ENCODE measurements around the gene JPT1. TPM values are rescaled to one million over a fixed set of nuclear protein-coding genes. Genes with fewer than 3 reads are reported as not detected.
A peak's percentile ranks its signal among the peaks of the same experiment; 100 is the strongest.

JPT1 gene
- total RNA-seq, 1 experiment from 2014 or later: 341 TPM

DNA sequence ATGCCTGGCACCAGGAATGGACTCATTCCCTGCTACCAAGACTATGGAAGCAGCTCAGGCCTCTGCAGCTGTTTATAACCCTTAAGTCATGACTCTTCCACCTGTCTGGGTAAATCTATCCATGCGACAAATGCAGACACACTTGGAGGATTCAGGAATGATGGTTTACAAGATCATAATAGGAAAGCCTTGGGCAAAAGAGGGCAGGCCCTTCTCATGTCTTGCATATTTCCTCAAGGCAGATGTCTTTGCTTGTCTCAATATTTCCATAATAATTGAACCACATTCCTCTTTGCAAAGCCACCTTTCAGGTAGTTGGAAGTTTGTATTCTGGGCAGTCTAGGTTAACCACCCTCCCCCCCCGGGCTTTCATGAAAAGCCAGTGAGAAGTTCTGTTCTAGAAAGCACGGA is 884 bp upstream of the JPT1 start:
- peaks cover 3% of the 10 kb centered on the region; the same call in 1 of the 2 replicates for H3K27me3 Mint-ChIP-seq (ENCODE audit: low read depth)
- ChIA-PET CTCF (interaction anchor here (0.5 to 2.3 kb wide), 10 partner anchors 17 to 770 kb away, joined by 3 to 18 read pairs (median 5); partner anchors contain the start of genes MIF4GD and NT5C), POLR2A (interaction anchor here (0.6 to 1.5 kb wide), 8 partner anchors 13 to 68 kb away, joined by 3 to 9 read pairs (median 4); partner anchors contain the start of genes NUP85 and SLC16A5)
- H3K36me3 Mint-ChIP-seq: peaks cover 7% of the 10 kb centered on the region; the same call in 1 of the 2 replicates
- H3K9me3 Mint-ChIP-seq: no peaks in the 10 kb centered on the region
- no peak for TF ChIP-seq ZNF219 (CRISPR knock-in tag; IDR thresholded peaks at IDR 0.05; ENCODE audit: borderline replicate concordance)
- TF ChIP-seq RELA (CRISPR knock-in tag; IDR thresholded peaks at IDR 0.05; ENCODE audit: borderline replicate concordance): no peak
- no peak for TF ChIP-seq KAT7 (CRISPR knock-in tag; IDR thresholded peaks at IDR 0.05; ENCODE audit: borderline replicate concordance)
- no peak for TF ChIP-seq ZNF425 (CRISPR knock-in tag; conservative IDR thresholded peaks at IDR 0.05)
- TF ChIP-seq, protein P1, sequence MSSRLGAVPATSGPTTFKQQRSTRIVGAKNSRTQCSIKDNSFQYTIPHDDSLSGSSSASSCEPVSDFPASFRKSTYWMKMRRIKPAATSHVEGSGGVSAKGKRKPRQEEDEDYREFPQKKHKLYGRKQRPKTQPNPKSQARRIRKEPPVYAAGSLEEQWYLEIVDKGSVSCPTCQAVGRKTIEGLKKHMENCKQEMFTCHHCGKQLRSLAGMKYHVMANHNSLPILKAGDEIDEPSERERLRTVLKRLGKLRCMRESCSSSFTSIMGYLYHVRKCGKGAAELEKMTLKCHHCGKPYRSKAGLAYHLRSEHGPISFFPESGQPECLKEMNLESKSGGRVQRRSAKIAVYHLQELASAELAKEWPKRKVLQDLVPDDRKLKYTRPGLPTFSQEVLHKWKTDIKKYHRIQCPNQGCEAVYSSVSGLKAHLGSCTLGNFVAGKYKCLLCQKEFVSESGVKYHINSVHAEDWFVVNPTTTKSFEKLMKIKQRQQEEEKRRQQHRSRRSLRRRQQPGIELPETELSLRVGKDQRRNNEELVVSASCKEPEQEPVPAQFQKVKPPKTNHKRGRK (CRISPR knock-in tag; IDR thresholded peaks at IDR 0.05; ENCODE audit: borderline replicate concordance): no peak
- TF ChIP-seq ZNF532 (CRISPR knock-in tag; IDR thresholded peaks at IDR 0.05; ENCODE audit: borderline replicate concordance): no peak
- no peak for TF ChIP-seq GABPB1 (CRISPR knock-in tag; IDR thresholded peaks at IDR 0.05)
- TF ChIP-seq TCF7 (CRISPR knock-in tag; IDR thresholded peaks at IDR 0.05; ENCODE audit: low read depth): no peak
- TF ChIP-seq ZNF263 (CRISPR knock-in tag; IDR thresholded peaks at IDR 0.05; ENCODE audit: low read depth): no peak
- TF ChIP-seq ZNF396 (CRISPR knock-in tag; IDR thresholded peaks at IDR 0.05; ENCODE audit: borderline replicate concordance): no peak
- no peak for TF ChIP-seq ELF4 (CRISPR knock-in tag; IDR thresholded peaks at IDR 0.05; ENCODE audit: low read depth)
- TF ChIP-seq ZNF121 (CRISPR knock-in tag; IDR thresholded peaks at IDR 0.05): no peak
- TF ChIP-seq, protein P2, sequence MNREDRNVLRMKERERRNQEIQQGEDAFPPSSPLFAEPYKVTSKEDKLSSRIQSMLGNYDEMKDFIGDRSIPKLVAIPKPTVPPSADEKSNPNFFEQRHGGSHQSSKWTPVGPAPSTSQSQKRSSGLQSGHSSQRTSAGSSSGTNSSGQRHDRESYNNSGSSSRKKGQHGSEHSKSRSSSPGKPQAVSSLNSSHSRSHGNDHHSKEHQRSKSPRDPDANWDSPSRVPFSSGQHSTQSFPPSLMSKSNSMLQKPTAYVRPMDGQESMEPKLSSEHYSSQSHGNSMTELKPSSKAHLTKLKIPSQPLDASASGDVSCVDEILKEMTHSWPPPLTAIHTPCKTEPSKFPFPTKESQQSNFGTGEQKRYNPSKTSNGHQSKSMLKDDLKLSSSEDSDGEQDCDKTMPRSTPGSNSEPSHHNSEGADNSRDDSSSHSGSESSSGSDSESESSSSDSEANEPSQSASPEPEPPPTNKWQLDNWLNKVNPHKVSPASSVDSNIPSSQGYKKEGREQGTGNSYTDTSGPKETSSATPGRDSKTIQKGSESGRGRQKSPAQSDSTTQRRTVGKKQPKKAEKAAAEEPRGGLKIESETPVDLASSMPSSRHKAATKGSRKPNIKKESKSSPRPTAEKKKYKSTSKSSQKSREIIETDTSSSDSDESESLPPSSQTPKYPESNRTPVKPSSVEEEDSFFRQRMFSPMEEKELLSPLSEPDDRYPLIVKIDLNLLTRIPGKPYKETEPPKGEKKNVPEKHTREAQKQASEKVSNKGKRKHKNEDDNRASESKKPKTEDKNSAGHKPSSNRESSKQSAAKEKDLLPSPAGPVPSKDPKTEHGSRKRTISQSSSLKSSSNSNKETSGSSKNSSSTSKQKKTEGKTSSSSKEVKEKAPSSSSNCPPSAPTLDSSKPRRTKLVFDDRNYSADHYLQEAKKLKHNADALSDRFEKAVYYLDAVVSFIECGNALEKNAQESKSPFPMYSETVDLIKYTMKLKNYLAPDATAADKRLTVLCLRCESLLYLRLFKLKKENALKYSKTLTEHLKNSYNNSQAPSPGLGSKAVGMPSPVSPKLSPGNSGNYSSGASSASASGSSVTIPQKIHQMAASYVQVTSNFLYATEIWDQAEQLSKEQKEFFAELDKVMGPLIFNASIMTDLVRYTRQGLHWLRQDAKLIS (CRISPR knock-in tag; IDR thresholded peaks at IDR 0.05; ENCODE audit: borderline replicate concordance): no peak
- peaks cover 43% of the 10 kb centered on the region for H3K4me1 Mint-ChIP-seq
- peak overlapping the region; percentile 94 for H3K27ac Mint-ChIP-seq
- peak overlapping the region; percentile 81 for H3K4me3 Mint-ChIP-seq
- ATAC-seq: peak; percentile 4
- peak; percentile 23 for DNase-seq (ENCODE audit: low spot score)
